Islet precursor cell (in vitro differentiated cells): Measurements from ENCODE around the gene SLC26A2.

Experiments used
- DNase-seq: peaks from one replicate; pipeline ENCODE4 v3.0.0-alpha.2; 2018

The SLC26A2 gene

DNA sequence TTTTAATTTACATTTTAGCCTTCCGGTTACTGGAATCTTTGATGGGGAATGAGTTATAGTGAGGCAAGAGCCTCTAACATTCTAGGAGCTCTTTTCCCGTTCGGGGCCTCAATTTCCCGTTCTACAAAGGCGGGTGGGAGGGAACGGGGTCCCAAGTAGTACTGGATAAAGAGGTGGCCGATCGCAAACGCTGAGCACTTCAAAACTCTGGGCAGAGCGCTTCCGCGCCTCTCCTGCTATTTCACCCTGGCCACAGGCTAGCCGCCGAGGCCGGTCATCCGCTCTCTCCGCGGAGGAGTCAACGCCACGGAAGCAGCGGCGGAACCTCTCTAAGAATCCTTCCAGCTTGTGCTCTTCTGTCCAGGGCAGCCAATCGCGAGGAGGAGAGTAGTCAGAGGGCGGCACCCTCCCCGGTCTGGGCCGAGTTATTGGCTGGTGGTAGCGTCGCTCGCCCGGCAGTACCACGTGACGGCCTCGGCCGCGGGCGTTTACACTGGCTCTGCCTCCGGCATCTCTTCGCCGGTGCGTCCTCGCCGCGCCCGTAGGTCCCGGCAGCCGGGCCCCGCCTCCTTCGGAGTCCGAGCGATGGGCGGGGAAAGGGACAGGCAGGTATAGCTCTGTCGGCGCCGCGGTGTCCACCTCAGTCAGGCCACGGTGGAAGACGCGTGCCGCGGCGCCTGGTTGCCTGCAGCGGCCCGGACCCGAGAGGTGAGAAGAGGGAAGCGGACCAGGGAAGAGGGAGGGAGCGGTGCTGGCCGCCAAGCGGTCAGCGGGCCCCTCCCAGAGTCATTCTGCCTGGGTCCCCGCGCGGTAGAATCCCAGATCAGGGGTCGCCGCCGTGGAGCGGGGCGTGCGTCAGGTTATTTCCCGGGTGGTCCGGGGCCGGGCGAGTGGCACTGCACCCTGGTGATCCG, at the start of gene SLC26A2:
Gene SLC26A2, plus strand, starts transcription at position 487 of the 914 bp plus-strand sequence. CDS start 16,895 bp downstream, outside the sequence.
- DNase-seq, result peak; percentile 99

DNA sequence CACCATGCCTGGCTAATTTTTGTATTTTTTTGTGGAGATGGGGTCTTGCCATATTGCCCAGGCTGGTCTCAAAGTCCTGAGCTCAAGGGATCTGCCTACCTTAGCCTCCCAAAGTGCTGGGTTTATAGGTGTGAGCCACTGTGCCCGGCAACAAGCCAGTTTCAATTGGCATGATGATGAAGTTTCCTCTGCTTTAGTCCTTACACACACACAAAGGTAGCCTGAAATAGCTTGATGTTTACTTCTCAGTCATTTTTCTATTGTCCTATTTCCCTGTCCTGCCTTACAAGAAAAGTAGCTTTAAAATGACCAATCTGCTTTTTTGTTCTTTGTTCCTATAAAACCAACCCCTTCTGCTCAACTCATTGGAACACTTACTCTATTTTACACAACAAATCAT, 49.5 kb upstream of the SLC26A2 start:
- DNase-seq, result no peak

DNA sequence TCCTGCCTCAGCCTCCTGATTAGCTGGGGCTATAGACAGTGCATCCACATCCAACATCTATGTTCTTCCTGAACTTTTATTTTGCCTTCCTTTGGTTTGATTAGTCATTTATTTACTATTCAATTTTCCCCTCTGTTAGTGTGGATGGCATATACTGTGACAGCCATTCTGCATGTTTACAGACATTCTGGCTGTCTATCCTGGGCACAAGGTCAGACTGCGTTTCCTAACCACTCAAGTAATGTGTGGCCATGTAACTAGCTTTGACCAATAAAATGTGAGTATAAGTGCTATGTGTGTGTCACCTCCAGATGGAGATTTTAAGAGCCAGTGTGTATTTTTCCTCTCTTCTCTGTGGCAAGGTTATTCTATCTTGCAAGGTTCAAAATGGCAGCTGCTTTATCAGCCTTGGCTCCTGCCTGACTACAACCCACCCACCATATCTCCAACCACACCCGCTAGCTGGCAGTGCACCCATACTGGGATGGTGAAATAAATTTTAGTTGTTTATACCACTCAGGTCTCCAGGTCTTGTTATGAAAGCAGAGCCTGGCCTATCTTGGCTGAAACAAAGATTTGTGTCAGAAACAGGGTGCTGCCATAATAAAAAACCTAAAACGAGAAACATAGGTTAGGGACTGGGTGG, 48.2 kb upstream of the SLC26A2 start:
- no peak for DNase-seq

DNA sequence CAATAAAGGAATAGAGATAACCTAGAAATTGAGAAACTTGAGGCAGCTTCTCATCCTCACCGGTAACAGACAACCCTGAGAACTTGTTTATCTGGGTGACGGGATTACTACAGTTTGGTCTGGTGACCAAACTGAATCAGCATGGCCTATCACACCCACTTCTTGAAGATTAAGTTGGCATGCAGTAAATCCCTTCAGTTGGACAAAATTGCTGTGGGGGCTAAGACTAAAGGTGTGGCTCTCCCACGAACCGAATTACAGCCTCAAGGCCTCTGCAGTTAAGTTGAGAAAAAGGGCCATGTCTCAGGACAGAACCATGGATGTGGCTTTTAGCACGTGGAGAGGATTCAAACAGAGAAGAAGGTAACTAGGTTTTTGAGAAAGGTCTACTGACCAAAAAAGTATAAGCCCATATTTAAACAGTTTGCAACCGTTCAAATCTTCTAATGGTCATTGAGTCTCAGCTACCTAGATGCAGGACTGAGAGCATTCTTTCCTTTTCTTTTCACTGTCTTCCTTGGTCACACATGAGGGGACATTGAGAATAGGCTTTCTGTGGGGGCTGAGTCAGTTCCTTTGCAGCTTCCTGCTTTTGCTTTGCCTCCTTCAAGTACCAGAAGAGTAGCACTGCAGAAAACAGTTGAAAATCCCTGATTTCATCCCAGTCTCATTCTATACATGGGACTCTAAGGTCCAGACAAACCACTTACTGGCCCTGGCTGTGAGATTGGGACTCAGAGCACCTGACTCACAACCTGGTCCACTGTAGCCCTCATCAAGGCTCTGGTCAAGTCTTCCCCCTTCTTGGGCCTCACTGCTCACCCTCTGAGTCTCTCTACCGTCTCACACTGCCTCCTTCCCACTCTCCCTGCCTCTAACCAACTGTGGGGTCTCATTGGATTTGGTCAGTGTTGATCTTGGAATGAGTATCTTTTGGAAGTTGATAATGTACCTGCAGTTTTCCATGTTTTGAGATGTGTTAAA, 46.8 kb upstream of the SLC26A2 start:
- DNase-seq, result no peak

DNA sequence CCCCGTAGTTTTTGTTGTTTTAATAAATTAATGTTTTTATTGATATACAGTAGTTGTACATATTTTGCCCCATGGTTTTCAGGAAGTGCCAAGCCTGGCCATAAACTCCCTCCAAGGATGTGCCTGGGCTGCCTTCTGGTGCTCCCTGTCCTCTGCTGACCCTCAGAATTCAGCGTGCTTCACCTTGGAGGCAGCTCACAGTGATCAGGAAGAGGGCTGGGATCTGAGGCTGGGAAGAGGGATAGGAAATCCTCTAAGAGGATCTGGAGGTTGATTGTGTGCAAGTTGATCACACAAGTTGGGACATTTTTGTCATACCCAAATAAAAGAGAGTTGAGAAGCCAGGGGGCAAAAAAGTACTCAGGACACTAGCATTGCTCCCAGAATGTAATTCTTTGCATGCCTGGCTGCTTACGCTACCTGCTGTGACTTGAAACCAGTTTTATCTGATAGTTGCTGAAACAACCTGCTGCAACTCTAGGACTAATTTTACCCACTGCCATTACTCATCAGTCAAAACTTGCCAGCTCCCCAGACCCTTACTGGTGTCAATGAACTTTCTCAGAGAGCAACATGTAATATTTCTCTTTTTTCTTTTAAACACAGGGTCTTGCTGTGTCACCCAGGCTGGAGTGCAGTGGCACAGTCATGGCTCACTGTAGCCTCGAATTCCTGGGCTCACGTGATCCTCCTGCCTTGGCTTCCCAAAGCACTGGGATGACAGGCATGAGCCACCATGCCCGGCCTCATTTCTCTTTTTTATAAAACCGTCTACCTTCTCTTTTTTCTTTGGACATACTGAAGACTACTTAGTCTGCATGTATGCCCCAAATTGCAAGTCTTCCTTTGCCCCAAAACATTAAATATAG, 44.9 kb upstream of the SLC26A2 start:
- peak; percentile 88 for DNase-seq

DNA sequence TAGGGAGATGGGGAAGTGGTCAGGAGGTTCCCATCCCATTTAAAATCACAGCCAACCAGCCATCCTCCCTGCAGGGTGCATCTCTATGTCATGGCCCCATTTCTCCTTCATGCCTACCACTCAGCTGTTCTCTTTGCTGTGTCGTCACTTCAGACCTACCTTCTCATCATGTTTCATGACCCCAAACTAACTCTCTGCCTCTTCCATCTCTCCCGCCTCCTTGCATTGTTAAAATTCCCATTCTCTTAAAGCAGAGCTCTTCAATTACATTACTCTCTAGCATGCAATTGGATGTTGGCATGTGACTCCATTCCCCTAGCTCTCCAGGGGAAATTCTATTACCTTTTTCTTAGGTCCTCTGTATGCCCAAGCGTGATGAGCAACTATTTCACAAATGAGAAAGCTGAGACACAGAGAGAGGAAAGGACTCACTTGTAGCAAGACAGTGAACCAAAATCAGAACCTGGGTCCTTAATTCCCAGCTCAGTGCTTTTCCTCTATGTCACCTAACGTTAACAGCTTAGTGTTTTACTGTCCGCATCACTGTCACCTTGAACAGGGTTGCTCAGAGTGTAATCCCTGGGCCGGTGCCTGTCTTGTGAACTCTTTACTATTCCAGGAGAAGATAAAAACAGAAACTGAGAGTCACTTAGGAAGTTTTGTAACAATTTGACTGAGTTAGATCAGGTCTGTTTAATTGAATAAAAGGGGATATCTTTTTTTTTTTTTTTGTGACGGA, 44.1 kb upstream of the SLC26A2 start:
- no peak for DNase-seq

DNA sequence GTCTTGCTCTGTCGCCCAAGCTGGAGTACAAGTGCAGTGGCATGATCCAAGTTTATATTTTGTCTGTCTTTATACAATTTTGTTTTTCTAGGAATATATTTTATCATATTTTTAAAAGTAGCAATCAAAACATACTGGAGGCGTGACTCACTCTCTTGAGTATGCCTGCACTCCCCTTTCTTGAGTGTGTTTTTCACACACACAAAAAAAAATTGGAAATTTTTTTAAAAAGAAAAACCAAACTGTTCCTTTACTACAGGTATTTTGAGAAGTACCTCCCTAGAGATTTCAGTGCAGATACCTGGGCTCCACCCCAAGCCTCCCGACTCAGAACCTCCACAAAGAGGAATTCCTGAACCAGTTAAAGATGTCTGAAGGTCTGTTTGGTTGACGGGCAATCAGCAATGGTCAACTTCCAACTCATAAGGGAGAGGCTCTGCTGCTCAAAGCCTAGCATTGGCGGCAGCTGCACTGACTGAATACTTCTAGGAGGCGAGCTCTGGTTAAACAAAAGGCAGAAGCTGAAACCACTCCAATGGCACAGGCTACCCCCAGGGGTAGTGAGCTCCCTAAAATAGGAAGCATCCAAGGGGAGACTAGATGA, 43.4 kb upstream of the SLC26A2 start:
- no peak for DNase-seq

DNA sequence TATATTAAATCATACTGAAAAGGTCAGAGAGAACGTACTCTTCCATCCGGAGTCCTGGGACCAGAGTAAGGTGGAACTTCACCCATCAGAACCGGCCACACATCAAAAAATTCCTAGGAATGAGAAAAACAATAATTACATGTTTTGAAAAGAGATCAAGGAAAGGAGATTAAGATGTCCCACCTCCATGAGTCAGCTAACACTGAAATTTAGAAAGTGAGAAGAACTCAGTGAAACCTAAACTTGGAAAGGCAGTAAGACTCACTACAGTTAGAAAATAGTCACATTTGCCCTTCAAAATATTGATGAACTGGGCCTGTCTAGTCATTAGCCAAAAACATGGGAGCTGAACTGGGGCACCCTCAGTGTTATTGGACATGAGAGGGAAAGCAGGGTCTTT, 39.0 kb upstream of the SLC26A2 start:
- DNase-seq, result no peak

DNA sequence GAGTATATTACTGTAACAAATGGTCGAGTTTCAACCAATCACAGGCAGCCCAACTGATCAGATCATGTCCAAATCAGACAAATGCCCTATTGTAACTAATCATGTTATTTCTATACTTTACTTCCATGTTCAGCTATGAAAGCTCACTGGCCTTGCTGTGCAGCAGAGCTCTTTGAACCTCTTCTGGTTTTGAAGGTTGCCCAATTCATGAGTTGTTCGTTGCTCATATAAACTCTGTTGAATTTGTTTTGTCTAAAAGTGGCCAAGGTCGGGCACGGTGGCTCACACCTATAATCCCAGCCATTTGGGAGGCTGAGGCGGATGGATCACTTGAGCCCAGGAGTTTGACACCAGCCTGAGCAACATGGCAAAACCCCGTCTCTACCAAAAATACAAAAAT, 37.6 kb upstream of the SLC26A2 start:
- no peak for DNase-seq

DNA sequence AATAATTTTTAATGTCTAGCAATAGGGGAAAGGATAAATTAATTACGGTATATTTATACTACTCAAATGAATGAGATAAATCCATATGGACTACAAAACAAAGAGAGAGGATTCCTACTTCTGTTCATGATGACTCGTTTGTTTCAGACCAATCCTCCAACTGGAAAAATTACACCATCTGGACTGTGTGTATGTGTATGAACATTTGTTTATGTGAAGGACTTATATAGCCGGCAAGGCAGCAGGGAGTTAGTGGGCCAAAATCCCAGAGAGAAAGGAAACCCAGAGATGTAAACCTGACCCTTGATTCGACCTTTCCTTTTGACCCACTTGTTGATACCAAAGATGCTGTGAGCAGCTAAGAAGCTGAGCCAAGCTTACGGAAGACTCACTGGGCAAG, 36.1 kb upstream of the SLC26A2 start:
- DNase-seq, result no peak

DNA sequence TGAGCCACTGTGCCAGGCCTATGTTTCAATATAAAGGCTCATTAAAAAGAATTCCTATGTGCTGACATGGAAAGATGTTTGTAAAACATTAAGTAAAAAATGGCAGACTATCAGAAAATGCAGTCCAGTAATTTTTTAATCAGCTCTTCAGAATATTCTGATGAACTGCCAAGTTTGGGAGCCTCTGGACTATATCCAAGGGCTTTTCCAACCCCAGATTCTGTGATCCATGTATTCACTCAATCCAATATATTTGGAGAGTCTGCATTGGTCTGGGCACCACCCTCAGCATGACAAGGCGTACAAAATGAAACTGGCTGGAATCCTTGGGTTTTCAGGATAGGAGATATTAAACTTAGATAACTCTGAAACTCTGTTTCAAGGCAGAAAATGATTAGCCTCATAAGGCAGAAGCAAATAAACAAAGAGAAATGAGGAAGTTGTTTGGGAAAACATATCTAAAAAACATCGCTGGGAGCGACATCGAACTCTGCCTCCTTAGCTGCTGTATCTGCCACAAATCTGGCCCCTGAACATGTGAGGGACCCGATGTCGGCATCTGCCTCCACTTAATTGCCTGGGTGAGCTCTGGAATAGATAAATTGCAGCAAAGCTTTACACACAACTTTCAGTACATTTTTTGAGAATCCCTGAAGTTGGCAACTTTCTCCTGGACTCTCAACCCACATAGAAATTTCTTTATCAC, 30.4 kb upstream of the SLC26A2 start:
- DNase-seq, result no peak

DNA sequence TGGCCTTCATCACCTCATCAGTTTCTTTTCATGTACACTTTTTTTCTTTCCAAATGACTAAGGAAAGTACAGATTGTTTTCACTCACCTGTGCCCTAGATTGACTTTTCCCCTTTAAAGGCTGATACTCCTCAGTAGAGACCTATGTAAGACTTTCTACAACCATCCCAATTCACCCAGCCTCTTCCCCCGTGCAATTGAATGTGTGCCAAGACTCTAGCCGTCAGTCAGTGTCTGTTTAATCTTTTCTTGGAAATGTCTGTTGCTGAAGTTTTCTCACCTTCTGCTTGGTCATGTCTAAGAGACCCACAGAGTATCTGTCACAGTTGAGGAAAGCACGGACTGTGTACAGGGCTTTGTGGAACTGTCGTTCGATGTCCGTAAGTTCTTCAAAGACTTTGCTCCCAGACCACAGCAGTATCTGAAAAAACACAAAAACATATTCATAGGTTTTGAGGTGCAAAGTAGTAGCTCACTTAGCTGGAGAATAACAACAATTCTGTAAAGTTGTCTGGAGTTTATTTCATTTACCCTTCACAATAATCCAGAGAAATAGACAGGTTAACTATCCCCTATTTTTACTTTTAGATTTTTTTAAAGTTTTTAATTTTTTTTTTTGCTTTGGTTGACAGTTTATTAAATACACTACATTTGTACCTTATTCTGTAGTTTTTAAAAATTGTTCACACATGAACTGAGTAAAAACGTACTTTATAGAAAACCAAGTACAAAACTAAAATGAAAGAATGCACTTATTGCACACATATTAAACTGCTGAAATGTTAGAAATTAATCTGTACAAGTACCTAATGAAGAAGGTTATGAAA, 29.6 kb upstream of the SLC26A2 start:
- no peak for DNase-seq

DNA sequence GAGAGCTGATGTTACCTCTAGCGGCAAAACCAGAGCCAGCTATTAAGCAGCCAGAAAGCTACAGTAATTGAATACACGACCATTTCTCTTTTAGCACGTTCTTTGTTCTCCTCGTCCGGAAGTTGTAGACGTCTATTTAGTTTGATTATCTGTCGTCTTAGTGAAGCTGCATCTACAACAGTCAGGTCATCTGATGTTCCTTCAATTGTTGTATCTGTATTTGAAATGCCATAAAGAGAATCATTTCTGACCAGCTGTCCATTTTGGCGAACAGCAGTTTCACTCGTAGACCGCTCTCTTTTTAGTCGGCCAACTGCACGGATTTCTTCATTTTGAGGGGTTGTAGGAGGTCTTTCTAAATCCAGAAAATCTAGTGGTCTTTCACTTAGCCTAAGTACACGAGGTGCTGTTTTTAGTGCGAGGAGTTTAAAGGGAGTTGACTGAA, 28.5 kb upstream of the SLC26A2 start:
- no peak for DNase-seq

DNA sequence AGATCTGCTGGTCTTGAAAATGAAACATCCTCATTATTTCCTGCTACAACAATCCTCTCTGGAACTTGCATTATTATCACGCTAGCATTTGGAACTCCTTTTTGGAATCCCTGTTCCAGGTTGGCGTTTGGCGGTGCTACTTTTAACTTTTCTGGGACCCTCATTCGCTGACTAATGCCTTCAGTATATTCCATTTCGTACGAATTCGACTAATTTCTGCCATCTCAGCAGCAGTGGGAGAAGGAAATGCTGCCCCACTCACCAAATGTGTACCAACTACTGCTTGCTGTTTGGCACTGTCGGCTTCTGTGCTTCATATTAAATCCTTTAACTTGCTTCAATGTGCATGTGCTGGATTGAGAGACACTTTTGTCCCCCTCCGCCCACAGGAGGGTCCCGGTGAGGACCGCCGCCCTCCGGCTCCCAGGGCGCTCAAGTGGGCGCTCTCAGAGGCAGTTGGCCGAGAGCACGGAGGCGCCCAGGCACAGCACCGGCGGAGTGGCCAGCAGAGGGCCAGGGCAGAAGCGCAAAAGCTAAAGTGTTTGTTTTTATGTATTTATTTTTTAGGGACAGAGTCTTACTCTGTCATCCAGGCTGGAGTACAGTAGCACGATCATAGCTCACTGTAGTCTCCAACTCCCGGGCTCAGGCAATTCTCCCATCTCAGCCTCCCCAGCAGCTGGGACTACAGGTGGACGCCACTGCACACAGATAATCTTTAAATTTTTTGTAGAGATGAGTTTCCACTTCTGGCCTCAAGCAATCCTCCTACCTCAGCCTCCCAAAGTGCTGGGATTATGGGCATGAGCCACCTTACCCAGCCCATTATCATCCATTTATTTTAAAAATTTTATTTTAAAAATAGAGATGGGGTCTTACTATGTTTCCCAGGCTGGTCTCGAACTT, 27.9 kb upstream of the SLC26A2 start:
- DNase-seq, result peak; percentile 52

DNA sequence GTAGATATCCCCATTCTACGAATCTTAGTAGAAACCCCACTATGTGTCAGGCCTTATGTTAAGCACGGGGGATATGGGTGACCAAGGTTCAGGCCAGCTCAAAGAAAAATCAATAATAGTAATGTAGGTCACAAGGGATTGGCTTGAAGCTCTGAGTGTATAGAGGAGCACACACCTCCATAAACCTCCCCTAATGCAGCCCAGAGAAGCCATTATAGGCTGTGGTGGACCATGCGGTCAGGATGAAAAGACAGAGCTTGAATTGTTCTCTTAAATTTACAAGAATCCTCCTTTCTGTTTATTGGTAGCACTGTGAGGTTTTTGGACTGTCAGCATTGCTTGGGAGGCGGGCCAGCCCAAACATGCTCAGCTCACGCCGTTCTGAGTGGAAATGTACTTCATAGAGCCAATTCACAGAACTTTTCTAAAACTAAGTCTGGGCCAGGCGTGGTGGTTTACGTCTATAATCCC, 25.1 kb upstream of the SLC26A2 start:
- peak; percentile 51 for DNase-seq

DNA sequence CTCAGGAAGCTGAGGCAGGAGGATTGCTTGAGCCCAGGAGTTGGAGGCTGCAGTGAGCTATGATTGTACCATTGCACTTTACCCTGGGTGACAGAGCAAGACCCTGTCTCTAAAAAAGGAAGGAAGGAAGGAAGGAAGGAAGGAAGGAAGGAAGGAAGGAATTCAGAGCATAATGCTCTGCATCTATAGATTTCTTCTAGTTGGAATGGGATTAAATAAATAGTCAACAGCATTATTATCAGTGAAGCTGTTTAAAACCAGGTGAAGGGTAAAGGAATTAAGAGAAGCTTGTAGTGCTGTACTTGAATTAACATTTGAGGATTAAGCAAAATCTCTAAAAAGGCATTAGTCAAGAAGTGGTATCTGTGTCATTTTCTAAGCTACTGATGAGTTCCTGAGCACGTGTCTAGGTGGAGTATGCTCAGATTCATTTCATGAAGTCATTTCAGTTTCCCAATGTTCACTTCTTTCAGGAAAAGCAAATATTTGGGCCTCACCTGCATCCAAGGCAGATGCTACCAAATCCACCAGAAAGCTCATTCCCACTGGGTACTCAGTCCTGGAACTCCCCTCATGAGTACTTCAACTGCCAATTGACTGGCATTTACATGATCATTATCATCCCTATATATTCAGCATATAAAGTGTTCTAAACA, 24.4 kb upstream of the SLC26A2 start:
- no peak for DNase-seq

DNA sequence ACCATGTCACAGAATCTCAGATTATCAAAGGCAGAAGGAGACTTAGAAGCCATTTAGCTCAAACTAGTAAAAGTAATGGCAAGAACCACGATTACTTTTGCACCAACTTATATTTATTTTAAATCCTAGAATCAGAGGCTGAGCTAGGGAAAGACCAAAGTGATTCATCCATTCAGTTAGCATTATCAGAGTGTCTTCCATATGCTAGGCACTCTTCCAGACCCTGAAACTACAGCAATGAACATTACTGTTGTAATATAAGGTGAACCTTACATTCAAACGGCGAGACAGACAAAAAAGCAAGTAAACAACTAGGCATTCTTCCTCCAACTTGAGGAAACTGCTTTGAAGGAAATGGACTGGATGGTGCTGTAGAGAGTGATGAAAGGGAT, 23.9 kb upstream of the SLC26A2 start:
- DNase-seq, result no peak
